Eye (tissue), 1 donor: ENCODE data around the gene NBL1.

Experiments
- DNase-seq: peaks from one replicate; pipeline ENCODE4 v3.0.0-alpha.2; 2015

The NBL1 gene

GRCh38 chr1:19676438-19676922 lies 32.4 kb downstream of the NBL1 start:
- DNase-seq: peak; percentile 87

- DNase-seq: no peak
Observed at GRCh38 chr1:19678493-19678892, 34.4 kb downstream of the NBL1 start.

- no peak for DNase-seq
Observed at GRCh38 chr1:19678931-19679453, 34.9 kb downstream of the NBL1 start.

GRCh38 chr1:19679691-19680090 lies 35.6 kb downstream of the NBL1 start:
- no peak for DNase-seq

- DNase-seq: no peak
Observed at GRCh38 chr1:19680644-19681043, 36.5 kb downstream of the NBL1 start.

GRCh38 chr1:19682257-19682656 lies 38.1 kb downstream of the NBL1 start:
- peak; percentile 56 for DNase-seq

- DNase-seq: no peak
Observed at GRCh38 chr1:19682901-19683300, 38.8 kb downstream of the NBL1 start.

- no peak for DNase-seq
Observed at GRCh38 chr1:19683351-19683750, 39.2 kb downstream of the NBL1 start.

GRCh38 chr1:19684677-19685076 lies 40.6 kb downstream of the NBL1 start:
- DNase-seq: no peak

- no peak for DNase-seq
Observed at GRCh38 chr1:19685994-19686393, 41.9 kb downstream of the NBL1 start.

GRCh38 chr1:19687414-19687813 lies 43.3 kb downstream of the NBL1 start:
- DNase-seq: no peak

GRCh38 chr1:19688041-19688842 lies 44.1 kb downstream of the NBL1 start:
- no peak for DNase-seq

GRCh38 chr1:19689085-19689757 lies 45.1 kb downstream of the NBL1 start:
- no peak for DNase-seq

- no peak for DNase-seq
Observed at GRCh38 chr1:19689856-19690255, 45.7 kb downstream of the NBL1 start.

GRCh38 chr1:19690342-19690741 lies 46.2 kb downstream of the NBL1 start:
- no peak for DNase-seq

GRCh38 chr1:19694298-19694697 lies 50.2 kb downstream of the NBL1 start:
- DNase-seq: no peak

- DNase-seq: no peak
Observed at GRCh38 chr1:19695772-19696171, 51.7 kb downstream of the NBL1 start.

GRCh38 chr1:19696820-19697219 lies 52.7 kb downstream of the NBL1 start:
- DNase-seq: no peak

GRCh38 chr1:19698181-19698580 lies 54.1 kb downstream of the NBL1 start:
- DNase-seq: no peak

GRCh38 chr1:19700079-19700777 lies 56.1 kb downstream of the NBL1 start:
- DNase-seq: no peak

GRCh38 chr1:19703280-19703679 lies 59.2 kb downstream of the NBL1 start:
- DNase-seq: no peak

GRCh38 chr1:19704247-19705113 lies 60.4 kb downstream of the NBL1 start:
- DNase-seq: peak; percentile 88
